GM19043 (cell line): ENCODE results near the gene TTC16.

Source experiments
- ATAC-seq: cut with Tn5 transposase; IDR thresholded peaks from one replicate; pipeline ENCODE4 v1.9.1; 2021; ENCODE audit warnings: low read depth; ENCODE audit not compliant: unreplicated experiment

TTC16 gene

DNA sequence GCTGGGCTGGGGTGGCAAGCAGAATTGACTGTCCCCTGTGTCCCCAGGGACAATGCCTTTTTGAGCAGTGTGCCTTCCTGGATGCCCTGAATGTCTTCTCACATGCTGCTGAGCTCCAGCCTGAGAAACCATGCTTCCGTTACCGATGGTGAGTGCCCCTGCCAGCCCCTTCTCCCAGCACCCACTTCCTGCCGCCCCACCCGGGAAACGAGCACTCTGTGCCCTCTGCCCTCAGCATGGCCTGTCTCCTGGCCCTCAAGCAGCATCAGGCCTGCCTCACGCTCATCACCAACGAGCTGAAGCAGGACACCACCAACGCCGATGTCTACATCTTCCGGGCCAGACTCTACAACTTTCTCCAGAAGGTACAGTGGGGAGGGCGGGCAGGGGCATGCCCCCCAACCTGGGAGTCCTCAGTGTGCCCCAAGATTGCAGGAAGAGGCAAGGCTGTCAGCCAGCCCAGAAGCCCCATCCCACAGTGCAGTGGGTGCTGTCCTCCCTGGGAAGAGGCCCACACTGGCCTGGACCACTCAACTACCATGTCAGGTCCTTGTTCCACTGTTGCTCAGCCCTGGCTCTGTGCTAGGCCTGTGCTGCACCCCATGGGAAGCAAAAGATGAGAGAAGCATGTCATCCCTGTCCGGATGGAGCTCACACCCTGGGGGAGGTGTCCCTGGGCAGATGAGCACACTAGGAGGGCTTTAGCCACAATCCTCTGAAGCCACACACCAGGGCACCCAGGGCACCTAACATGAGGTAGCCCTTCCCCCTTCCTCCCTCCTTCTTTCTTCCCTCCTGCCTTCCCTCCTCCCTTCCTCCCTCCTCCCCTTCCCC, 4.4 kb downstream of the TTC16 start:
- ATAC-seq = no peak

DNA sequence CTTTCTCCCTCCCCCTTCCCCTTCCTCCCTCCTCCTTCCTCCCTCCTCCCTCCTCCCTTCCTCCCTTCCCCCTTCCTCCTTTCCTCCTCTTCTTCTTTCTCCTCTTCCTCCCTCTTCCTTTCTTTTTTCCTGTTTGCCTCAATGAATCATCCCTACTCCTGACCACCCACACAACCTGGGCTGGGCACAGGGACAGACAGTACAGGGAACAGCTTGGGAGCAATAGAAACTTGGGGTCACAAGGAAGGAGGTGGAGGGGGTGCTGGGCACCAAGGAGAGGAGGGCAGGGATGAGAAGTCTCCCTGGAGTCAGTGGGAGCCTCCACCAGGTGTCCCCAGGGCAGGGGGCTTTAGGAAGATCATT, 5.0 kb downstream of the TTC16 start:
- no peak for ATAC-seq

- ATAC-seq = no peak
Measured at GRCh38 chr9:127721391-127721821, 5.5 kb downstream of the TTC16 start.

DNA sequence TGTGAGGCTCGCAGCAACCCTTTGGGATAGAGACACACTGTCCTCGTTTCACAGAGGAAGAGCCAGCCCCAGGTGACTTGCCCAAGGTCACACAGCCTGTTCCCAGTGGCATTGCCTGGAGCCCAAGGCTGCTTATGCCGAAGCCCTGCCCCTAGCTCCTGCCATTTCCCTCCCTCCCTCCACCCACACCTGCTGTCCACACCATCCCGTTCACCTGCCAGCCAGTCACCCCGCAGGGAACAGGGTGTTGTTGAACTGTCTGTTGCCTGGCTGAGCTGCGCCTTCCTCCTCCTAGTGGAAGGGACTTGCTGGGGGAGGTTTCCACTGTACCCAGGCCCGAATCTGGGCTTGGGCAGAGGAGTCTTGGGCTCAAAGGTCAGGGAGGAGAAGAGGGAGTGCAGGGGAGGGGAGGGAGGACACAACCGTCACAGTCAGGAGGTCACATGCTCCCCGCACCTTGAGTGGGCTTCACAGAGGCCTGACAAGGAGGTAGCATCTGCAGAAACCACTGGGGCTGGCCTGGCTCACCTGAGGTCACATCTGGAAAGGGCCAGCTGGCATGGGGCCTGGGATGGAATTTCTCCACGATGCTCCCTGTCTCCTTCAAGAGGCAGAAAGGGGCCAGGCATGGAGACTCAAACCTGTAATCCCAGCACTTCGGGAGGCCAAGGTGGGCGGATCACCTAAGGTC, 6.3 kb downstream of the TTC16 start:
- no peak for ATAC-seq

DNA sequence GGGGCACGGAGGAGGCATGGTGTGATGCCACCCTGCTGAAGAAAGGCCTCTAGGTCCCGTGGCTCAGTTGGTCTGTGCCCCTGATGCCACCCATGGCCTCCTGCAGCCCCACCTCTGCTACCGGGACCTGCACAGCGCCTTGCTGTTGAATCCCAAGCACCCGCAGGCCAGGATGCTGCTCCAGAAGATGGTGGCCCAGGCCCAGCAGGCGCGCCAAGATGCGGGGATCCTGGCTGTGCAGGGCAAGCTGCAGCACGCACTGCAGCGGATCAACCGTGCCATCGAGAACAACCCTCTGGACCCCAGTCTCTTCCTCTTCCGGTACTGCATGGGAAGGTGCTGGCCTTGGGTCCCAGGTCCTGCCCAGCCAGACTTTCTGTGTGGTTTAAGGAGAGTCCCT, 7.1 kb downstream of the TTC16 start:
- no peak for ATAC-seq

- ATAC-seq = no peak
Measured at GRCh38 chr9:127723444-127723843, 7.6 kb downstream of the TTC16 start.

DNA sequence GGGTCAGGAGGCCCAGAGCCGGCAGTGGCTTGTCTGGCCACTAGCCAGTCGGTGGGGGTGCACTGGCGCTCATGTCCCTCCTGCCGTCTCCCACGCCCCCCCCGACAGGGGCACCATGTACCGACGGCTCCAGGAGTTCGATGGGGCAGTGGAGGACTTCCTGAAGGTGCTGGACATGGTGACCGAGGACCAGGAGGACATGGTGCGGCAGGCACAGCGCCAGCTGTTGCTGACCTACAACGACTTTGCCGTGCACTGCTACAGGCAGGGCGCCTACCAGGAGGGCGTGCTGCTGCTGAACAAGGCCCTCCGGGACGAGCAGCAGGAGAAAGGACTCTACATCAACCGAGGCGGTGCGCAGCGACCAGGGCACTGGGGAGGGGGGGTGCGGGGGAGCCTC, 8.1 kb downstream of the TTC16 start:
- ATAC-seq = no peak

DNA sequence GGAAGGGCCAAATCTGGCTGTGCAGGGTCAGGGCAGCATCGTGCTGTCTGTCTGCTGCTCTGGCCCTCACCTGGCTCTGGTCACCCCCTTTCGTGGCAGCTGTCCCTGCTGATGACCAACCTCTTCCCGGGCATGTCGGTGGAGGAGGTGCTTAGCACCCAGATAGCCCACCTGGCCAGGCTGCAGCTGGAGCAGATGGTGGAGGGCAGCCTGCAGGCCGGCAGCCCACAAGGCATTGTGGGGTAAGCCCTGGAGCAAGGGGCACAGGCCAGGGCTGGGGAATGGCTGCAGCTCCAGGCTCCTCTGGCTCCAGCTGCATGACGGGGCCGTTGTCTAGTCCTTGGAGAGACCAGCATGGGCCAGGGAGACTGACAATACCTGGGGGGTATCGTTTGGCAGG, 11.0 kb downstream of the TTC16 start:
- no peak for ATAC-seq

DNA sequence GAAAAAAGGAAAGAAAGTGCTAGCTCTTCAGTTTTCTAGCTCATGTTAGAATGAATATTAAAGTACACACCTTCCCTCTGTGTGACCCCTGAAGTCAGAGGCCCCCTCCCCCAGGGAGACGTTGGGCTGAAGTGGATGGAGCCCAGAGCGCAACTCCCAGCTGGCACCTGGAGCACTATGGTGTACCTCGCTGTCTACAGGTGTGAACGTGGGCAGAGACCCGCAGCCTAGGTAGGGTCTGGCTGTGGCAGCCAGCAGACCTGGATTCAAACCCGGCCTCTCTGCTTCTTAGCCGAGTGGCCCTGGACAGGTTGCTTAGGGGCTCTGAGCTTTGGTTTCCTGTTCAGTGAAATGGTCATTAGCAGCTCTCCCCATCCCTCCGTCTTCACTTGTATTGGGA, 12.9 kb downstream of the TTC16 start:
- no peak for ATAC-seq

- ATAC-seq = no peak
Measured at GRCh38 chr9:127729522-127730256, 13.8 kb downstream of the TTC16 start.

GRCh38 chr9:127730262-127730661, 14.4 kb downstream of the TTC16 start:
- ATAC-seq = no peak

- no peak for ATAC-seq
Measured at GRCh38 chr9:127730799-127731410, 15.0 kb downstream of the TTC16 start.

GRCh38 chr9:127731938-127732337, 16.1 kb downstream of the TTC16 start:
- ATAC-seq = no peak

- no peak for ATAC-seq
Measured at GRCh38 chr9:127732444-127732843, 16.6 kb downstream of the TTC16 start.

DNA sequence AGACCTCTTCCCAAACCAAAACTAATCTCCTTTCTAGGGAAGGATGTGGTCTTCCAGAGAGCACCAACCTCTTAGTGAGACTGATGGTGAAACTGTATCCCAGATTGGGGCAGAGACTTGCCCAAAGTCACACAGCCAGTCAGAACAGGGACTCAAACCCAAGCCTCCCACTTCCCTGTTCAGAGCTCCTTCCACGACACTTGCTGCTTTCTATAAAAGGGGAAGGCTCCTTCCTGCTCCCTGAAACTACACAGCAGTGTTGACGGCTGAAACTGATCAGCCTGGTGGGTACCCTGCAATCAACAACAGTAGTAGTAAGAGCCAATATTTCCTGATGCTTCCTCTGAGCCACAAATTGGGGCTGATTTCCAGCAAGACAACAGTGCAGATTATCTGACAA, 17.7 kb downstream of the TTC16 start:
- no peak for ATAC-seq

GRCh38 chr9:127734247-127734746, 18.4 kb downstream of the TTC16 start:
- ATAC-seq = no peak

GRCh38 chr9:127734747-127735529, 19.1 kb downstream of the TTC16 start, which contains the start of gene TOR2A:
TSS of gene TOR2A (minus strand) at chr9:127735294. CDS start at chr9:127735270, 24 bp downstream.
- ATAC-seq = peak; percentile 88

DNA sequence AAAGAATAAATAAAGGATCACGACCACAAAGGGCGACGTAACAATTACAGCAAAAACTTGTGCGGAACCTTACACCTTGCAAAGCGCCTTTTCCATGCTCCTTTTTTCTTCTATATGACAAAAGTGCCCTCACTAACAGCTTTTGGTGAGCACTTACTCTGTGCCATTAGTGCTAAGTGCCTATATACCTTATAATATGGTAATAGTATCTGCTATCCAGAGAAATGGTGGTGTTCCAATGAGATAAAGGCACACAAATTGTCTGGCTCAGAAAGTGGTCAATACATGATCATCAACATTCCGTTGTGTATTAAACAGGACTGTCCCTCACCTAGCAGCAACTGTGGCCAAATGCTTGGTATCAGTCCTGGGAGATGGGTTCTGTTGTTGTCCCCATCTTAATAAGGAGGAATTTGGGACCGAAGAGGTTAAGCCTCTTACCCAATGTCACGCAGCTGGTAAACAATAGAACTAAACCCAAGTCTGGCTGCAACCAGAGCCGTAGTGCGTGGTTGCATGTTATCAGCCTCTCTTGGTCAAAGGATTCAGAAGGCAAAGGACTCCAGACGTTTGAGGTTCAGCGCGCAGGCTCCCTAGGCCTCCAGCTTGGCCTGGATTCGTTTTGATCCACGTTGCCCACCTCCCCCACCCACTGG, 19.8 kb downstream of the TTC16 start:
- ATAC-seq = no peak

DNA sequence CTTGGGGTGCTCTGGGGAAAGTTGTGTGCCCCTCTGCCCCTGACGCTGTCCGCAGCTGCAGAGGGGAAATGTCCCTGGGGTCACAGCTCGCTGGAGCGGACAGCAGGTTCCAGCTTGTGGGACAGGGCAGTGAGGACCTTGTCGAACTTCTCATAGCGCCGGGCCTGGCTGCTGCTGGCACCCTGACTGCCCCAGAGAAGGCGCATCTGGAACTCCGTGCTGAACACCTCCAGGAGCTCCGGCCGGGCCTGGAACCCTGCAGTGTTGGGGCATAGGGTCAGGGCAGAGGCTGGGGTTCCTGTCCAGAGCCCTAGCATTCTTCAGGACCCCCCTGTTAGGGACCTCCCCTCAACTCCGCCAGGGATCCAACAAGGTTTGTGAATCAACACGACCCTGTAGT, 22.8 kb downstream of the TTC16 start:
- no peak for ATAC-seq
